ENCODE data around the gene YAF2.
"Not testable (repeated sequence)": the region's sequence is repeated elsewhere in the genome, so short reads cannot be mapped to it uniquely, and the experiment has no call there.

YAF2 gene

DNA sequence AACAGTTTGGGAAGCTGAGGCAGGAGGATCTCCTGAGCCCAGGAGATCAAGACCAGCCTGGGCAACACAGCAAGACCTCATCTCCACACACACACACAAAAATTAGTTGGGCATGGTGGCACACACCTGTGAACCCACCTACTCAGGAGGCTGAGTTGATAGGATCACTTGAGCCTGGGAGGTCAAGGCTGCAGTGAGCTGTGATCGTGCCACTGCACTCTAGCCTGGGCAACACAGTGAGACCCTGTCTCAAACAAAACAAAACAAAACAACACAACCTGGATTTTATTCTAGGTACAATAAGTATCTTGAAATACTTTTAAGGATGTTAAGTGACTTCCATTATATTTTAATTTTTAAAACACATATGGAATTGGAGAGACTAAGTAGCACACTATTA is 45.8 kb downstream of the YAF2 start:
- DNase-seq, result no peak

DNA sequence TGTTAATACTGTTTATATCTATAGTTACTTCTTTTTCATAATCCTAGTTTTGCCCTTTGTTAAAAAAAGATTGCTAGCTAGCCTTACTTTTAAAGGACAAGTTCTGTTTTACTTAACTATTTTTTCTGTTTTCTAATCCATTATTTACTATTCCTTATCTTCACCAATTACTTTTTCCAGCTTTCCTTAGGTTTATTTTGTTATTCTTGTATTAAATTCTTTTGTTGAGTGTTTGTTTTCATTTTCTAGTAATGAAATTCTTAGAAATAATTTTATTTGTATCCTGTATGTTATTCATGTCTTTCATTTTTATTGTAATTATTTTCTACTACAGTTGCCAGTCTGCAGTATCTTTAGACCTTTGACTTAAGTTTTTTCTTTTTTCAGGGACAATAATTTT is 47.7 kb downstream of the YAF2 start:
- no peak for DNase-seq

DNA sequence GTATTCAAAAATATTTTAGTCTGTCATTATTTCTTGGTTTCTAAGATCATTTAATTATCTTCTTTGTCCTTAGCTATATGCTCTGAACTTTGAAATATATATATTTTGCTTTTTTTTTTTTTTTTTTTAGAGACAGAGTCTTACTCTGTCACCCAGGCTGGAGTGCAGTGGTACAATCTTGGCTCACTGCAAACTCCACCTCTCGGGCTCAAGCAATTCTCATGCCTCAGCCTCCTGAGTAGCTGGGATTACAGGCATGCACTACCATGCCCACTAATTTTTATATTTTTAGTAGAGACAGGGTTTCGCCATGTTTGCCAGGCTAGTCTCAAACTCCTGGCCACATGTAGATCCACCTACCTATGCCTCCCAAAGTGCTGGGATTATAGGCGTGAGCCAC is 49.8 kb downstream of the YAF2 start:
- DNase-seq, result not testable (repeated sequence)

DNA sequence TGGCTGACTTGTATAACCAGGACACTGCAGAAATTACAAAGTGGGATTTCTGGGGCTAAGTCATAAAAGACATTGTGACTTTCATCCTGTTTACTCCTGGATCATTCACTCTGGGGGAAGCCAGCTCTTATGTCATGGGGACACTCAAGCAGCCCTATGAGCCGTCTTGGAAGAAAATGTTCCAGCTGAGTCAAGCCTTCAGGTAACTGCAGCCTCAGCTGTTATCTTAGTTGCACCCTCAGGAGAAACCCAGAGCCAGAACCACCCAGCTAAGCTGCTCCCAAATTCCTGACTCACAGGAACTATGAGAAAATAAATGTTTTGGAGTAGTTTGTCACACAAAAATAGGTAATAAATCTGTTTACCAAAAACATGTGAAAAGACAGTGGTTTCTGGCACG is 50.2 kb downstream of the YAF2 start:
- DNase-seq, result no peak

GRCh38 chr12:42186793-42187192 is 51.3 kb downstream of the YAF2 start:
- DNase-seq, result no peak

DNA sequence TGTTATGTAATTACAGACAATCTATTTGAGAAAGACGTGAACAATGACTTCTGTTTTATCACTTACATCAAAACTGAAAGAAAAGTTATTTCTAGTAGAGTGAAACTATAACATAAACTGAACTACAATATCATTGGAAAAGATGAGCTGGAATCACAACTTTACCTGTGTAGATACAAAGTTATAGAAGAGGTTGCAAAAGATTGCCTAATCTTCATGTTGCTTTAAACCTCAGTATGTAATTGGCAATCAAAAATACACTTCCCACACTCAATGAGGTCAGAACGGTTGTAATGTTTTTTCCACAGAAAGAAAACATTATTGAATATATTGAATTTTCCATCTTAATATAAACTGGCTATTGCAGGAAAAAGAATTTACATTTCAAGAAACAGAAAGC is 55.7 kb downstream of the YAF2 start:
- DNase-seq, result no peak

GRCh38 chr12:42180990-42181596 is 57.0 kb downstream of the YAF2 start:
- DNase-seq, result no peak

- DNase-seq, result no peak
Measured at GRCh38 chr12:42178101-42178500, 59.9 kb downstream of the YAF2 start.

GRCh38 chr12:42174978-42175377 is 63.1 kb downstream of the YAF2 start:
- no peak for DNase-seq

DNA sequence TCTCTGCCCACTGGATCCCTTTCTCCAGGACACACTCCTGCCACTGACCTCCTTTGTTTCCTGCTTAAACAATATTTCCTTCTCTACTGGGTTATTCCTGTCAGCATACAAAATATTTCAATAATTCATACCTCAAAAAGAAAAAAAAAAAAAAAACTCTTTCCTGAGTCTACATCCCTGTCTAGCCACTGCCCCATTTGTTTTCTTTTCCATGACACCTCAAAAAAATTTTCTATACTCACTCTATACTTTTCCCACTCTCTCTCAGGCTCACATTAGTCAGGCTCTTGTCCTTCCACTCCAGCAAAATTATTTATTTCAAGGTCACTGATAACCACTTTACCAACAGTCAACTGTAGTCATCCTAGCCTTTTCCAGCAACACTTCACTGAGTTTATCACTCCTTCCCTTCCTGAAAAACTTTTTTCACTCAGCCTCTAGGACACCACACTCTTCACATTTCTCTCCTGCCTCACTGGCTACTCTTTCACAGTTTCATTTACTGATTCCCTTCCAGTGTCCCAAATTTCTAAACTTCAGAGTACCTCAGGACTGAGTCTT is 64.0 kb downstream of the YAF2 start:
- DNase-seq, result no peak

DNA sequence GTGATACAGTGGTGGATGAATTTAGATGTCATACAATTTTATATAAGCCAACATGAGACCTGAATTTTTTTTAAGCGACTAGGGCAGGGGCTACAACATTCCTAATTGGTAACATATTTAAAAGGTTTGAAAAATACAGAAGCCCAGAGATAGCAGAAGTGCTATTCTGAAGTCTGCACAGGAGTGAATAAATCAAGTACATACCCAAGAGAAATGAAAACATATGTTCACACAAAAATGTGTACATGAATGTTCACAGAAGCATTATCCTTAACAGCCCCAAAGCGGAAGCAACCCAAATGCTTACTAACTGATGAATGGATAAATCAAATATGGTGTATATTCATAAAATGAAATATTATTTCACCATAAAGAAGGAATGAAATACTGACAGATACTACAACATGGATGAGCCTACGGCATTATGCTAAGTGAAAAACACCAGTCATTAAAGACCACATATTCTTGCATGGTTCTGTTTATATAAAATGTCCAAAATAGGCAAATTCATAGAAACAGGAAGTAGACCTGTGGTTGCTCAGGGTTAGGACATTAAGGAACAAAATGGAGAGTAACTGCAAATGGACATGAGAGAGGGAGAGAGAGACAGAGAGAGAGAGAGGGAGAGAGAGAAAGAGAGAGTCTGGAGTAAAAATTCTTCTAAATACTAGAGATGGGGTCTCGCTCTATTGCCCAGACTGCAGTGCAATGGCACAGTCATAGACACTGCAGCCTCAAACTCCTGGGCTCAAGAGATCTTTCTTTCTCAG is 65.4 kb downstream of the YAF2 start:
- no peak for DNase-seq

GRCh38 chr12:42167711-42168110 is 70.3 kb downstream of the YAF2 start:
- DNase-seq, result no peak

GRCh38 chr12:42166501-42166900 is 71.5 kb downstream of the YAF2 start:
- no peak for DNase-seq

DNA sequence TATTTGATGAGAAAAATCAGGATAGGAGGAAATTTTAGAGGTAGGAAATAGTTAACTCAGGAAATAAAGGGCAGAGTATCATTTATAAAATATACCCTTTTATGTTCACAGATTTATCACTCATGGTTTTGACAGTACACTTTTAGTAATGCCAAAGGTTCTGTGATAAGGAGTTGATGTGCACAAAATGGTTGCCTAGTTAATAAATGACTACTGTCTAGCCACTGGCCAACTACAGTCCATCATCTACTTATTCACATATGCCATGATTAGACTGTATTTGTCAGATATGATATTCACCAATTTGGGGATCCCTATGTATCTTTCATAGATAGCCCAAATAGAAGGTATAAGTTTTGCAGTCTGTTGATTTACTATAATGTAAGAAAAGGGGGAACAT is 74.1 kb downstream of the YAF2 start:
- no peak for DNase-seq

- no peak for DNase-seq
Measured at GRCh38 chr12:42162965-42163364, 75.1 kb downstream of the YAF2 start.

GRCh38 chr12:42162193-42162592 is 75.9 kb downstream of the YAF2 start:
- DNase-seq, result no peak

GRCh38 chr12:42161529-42161928 is 76.5 kb downstream of the YAF2 start:
- no peak for DNase-seq

GRCh38 chr12:42156232-42156631 is 81.8 kb downstream of the YAF2 start:
- DNase-seq, result no peak

DNA sequence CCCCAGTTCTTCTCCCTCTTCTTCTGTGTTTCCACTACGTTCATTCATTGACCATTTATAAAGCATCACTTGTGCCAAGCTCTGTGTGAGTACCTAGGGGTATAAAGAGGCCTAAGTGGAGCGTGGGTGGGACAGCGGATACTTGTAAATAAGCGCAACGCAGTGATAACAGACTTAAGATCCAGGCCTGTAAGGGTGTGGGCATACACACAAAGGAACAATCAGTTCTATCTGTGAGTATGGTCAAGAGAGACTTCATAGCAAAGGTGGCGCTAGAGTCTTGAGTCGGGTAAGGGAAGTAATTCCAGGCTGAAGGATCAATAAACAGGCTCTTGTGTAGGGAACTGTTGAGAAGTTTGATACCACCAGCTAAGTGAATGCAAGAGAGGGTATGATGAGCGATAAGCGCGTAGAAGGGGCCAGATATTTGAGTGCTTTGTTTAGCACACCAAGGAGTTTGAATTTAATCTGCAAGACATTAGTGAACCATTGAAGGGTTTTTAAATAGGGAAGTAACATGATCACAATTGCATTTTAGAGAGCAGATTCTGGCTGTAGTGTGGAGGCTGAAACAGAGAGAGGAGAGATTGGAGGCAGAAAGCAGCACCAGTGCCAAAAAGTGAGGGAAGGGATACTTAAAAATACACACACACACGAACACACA is 92.4 kb downstream of the YAF2 start:
- DNase-seq, result no peak

DNA sequence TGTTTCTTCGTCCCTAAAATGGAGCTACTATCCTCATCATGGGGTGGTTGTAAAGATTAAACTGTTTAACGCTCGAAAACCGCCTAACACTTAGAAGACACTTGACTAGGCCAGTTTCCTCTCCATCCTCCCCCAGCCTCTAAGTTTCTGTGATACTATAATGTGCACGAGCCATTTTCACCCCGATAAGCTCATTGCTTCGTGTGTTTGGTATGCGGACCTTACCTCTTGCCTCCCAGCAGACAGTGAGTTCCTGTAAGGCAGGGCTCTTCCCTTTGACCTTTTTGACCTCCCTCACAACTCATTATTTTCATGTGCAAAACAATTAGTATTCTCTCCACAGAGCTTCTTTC is 92.9 kb downstream of the YAF2 start:
- no peak for DNase-seq

- peak; percentile 94 for DNase-seq
Measured at GRCh38 chr12:42144408-42145196, 93.4 kb downstream of the YAF2 start, which contains the start of gene GXYLT1. Gene GXYLT1 (minus strand): TSS chr12:42144874. CDS start chr12:42144646, 228 bp downstream.

DNA sequence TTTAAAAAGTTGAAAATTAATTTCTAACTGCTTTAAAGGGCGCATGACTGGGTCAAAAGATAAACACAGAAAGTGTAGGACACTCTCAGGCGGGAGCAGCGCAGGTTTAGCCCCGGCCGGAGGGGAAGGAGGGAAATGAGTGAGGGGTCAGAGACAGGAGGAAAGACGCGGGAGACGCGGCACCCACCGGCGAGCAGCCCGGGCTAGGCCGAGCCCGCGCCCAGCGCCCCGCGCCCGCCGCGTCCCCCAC is 94.0 kb downstream of the YAF2 start:
- no peak for DNase-seq

DNA sequence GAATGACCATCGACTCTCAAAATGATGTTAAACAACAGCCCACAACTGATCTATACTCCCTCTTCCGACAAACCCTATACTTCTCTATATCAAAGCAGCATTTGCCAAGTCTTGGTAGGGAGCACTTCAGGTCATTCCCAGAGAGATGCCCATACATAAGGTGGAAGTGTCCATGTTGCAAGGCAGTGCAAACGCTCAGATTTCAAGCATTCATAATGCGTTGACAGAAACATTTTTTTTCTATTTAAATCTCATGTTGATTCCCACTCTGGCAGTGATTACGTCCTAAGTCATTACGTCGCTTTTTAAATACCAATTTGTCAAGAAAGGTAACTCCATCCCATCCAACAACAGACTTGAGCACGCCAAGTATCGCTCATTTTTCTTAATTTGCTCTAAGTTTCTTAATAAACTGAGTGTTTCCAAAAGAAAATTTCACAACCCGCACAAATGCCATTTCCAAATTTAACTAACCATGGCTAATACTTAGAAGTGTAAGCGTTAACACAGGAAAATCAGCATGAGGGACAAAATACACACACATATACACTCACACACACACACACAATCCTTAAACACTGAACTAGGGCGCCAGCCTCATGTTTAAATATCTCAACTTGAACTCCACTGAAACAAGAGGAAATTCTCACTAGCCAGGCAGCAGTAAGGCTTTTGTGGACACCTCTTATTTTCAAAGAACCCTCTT is 94.4 kb downstream of the YAF2 start:
- DNase-seq, result no peak
